ENCODE measurements around the gene MAD1L1. TPM values are rescaled to one million over a fixed set of nuclear protein-coding genes. Genes with fewer than 3 reads are reported as not detected.

Gene MAD1L1
- total and polyA plus RNA-seq, 2 of the 8 experiments (the other 6 are each of a cell fraction or from before 2014, with no cell fraction given): 40.4 to 44.6 TPM

GRCh38 chr7:2041496-2042367, 191.0 kb downstream of the MAD1L1 start:
- Histone ChIP-seq H4K8ac (ENCODE audit: extremely low read depth, insufficient read depth, low read length) (no peak overlapping the region), H3K4me2 (ENCODE audit: insufficient read depth in 1 of 2, low read depth in 2 of 2, low read length in 2 of 2) (no peak overlapping the region), H3K27me3 (replicated peaks in 1 of 4; ENCODE audit: control insufficient read depth in 3 of 4, extremely low read depth in 1 of 4, insufficient read depth in 3 of 4, low read length in 3 of 4) (no peaks in the 10 kb centered on the region), H2BK20ac (ENCODE audit: low read length) (no peak overlapping the region), H3K18ac (ENCODE audit: extremely low read depth, low read length) (no peak overlapping the region), H3K14ac (ENCODE audit: insufficient read length) (no peak overlapping the region), H2BK12ac (ENCODE audit: low read depth, low read length) (peak overlapping the region; percentile 64; the same call in 1 of the 2 replicates), H3K9ac (replicated peaks in 1 of 4; ENCODE audit: extremely low read depth in 1 of 4, low read depth in 3 of 4, low read length in 3 of 4) (no peak overlapping the region), H3K56ac (replicated peaks; ENCODE audit: insufficient read length, low read depth, low read length) (no peak overlapping the region), H3K36me3 (ENCODE audit: control insufficient read depth in 2 of 4, insufficient read depth in 4 of 4, low read length in 3 of 4) (peaks cover 0 to 3% (median 0%) of the 10 kb centered on the region in 4 experiments; a peak in 1 of 8 replicates), H2BK15ac (ENCODE audit: low read length) (no peak overlapping the region), H2BK5ac (ENCODE audit: low read depth, low read length) (peak overlapping the region; percentile 62; the same call in 1 of the 2 replicates), H4K91ac (replicated peaks; ENCODE audit: insufficient read length, low read length) (peak overlapping the region; percentile 45), H3K9me3 (ENCODE audit: insufficient read depth in 2 of 2, low read depth in 1 of 2, low read length in 1 of 2) (peaks cover 0 to 3% of the 10 kb centered on the region in 2 experiments; a peak in 1 of 4 replicates), H3K79me2 (ENCODE audit: control insufficient read depth in 1 of 2, insufficient read depth in 2 of 2, low read length in 2 of 2) (no peaks in the 10 kb centered on the region), H4K20me1 (replicated peaks in 1 of 2; ENCODE audit: control insufficient read depth in 1 of 2, insufficient read depth in 2 of 2, low read length in 2 of 2) (peaks cover 3 to 4% of the 10 kb centered on the region in 2 experiments), H3K4ac (replicated peaks; ENCODE audit: insufficient read length, low read depth, low read length) (peak overlapping the region; percentile 87), H2AK5ac (ENCODE audit: low read depth, low read length) (peak overlapping the region; percentile 34; the same call in 1 of the 2 replicates), H3K23ac (ENCODE audit: insufficient read length) (no peak overlapping the region), H4K5ac (ENCODE audit: insufficient read length, low read depth, low read length) (no peak overlapping the region), H2BK120ac (replicated peaks; ENCODE audit: low read depth, low read length) (no peak overlapping the region), H3K79me1 (ENCODE audit: low read depth, low read length) (peaks cover 4% of the 10 kb centered on the region; the same call in 1 of the 2 replicates), H3K4me1 (replicated peaks in 1 of 4; ENCODE audit: control insufficient read depth in 3 of 4, insufficient read depth in 4 of 4, low read length in 3 of 4) (peaks cover 0 to 8% (median 1%) of the 10 kb centered on the region in 4 experiments; a peak in 5 of 7 replicates), H3K27ac (ENCODE audit: low read depth, low read length) (no peak overlapping the region), H2AFZ (ENCODE audit: low read length) (no peak overlapping the region), H3K23me2 (ENCODE audit: low read depth, low read length) (no peaks in the 10 kb centered on the region; the same call in 1 of the 2 replicates), H3K4me3 (ENCODE audit: extremely low read depth in 1 of 4, insufficient read depth in 2 of 4, low read depth in 3 of 4, low read length in 4 of 4) (no peak overlapping the region)
- TF ChIP-seq POLR2A (IDR thresholded peaks at IDR 0.05; ENCODE audit: control extremely low read depth in 1 of 2, low read depth in 2 of 2, low read length in 2 of 2) (no peak), KDM1A (IDR thresholded peaks at IDR 0.05; ENCODE audit: borderline replicate concordance, low read length) (no peak), ATF3 (IDR thresholded peaks at IDR 0.05; ENCODE audit: insufficient read depth, low read depth, low read length) (no peak)
- 86% methylated on average over 26 of the region's 26 CpGs; no CpG with 5 or more reads in 1 of the 2 experiments for WGBS, 2 experiments (ENCODE audit: extremely low coverage in 1 of 2, insufficient coverage in 1 of 2, insufficient read length in 1 of 2, insufficient replicate concordance in 2 of 2, low coverage in 1 of 2, low lambda C conversion rate in 2 of 2, missing lambda C conversion rate in 1 of 2)
- ChIA-PET CTCF (ENCODE audit: partially characterized antibody) (interaction anchor here (0.7 to 2.3 kb wide), 7 partner anchors 10 to 485 kb away, joined by 3 to 7 read pairs (median 3); partner anchors contain the start of gene TMEM184A), POLR2A (ENCODE audit: partially characterized antibody) (interaction anchor here (1.2 kb wide), 1 partner anchor 13 kb away, joined by 5 read pairs; no protein-coding TSS in a partner anchor)
- DNase-seq (ENCODE audit: low read depth in 1 of 2, low spot score in 2 of 2) (no peak), FAIRE-seq (no peak)
